Measurements from ENCODE around the gene DZIP1. TPM values are rescaled to one million over a fixed set of nuclear protein-coding genes. Genes with fewer than 3 reads are reported as not detected.

Gene DZIP1
- polyA plus RNA-seq, 1 experiment: 32.9 TPM

GRCh38 chr13:95636853-95637252, 7.7 kb downstream of the DZIP1 start:
- ChIA-PET CTCF (interaction anchor here (0.7 to 1.4 kb wide), 2 partner anchors 158 to 196 kb away, joined by 3 to 5 read pairs; no protein-coding TSS in a partner anchor), POLR2A (no interaction called here)
- no peak for DNase-seq (ENCODE audit: low read depth, low spot score)
- Histone ChIP-seq H3K27me3 (ENCODE audit: control insufficient read depth, insufficient read depth, low read length) (no peaks in the 10 kb centered on the region), H3K4me3 (ENCODE audit: low read depth, low read length) (no peak overlapping the region), H3K27ac (ENCODE audit: low read depth, low read length) (no peak overlapping the region), H3K9me3 (ENCODE audit: control insufficient read depth, insufficient read depth, low read length) (no peaks in the 10 kb centered on the region)
- no peak for TF ChIP-seq CTCF (IDR thresholded peaks at IDR 0.05; ENCODE audit: low read depth, low read length)

- H3K27ac ChIP-seq (ENCODE audit: low read depth, low read length): no peak overlapping the region
- no peak overlapping the region for H3K4me3 ChIP-seq (ENCODE audit: low read depth, low read length)
- H3K9me3 ChIP-seq (ENCODE audit: control insufficient read depth, insufficient read depth, low read length): 0 out of 2 replicates have a peak, but pooled peaks cover 3% of the 10 kb centered on the region
- no peaks in the 10 kb centered on the region for H3K27me3 ChIP-seq (ENCODE audit: control insufficient read depth, insufficient read depth, low read length)
- ChIA-PET POLR2A (no interaction called here), CTCF (interaction anchor here (0.6 kb wide), 1 partner anchor 203 kb away, joined by 3 read pairs; no protein-coding TSS in a partner anchor)
- DNase-seq (ENCODE audit: low read depth, low spot score): no peak
- no peak for TF ChIP-seq CTCF (IDR thresholded peaks at IDR 0.05; ENCODE audit: low read depth, low read length)
Observed at GRCh38 chr13:95630593-95630992, 13.9 kb downstream of the DZIP1 start.

GRCh38 chr13:95629071-95629470, 15.4 kb downstream of the DZIP1 start:
- POLR2A ChIA-PET: no interaction called here
- Histone ChIP-seq H3K4me3 (ENCODE audit: low read depth, low read length) (no peak overlapping the region), H3K9me3 (ENCODE audit: control insufficient read depth, insufficient read depth, low read length) (0 out of 2 replicates have a peak, but pooled peaks cover 3% of the 10 kb centered on the region), H3K27me3 (ENCODE audit: control insufficient read depth, insufficient read depth, low read length) (no peaks in the 10 kb centered on the region), H3K27ac (ENCODE audit: low read depth, low read length) (no peak overlapping the region)
- no peak for DNase-seq (ENCODE audit: low read depth, low spot score)
- CTCF ChIA-PET: interaction anchor here (10.1 kb wide), 1 partner anchor 205 kb away, joined by 266 read pairs; no protein-coding TSS in a partner anchor
- no peak for TF ChIP-seq CTCF (IDR thresholded peaks at IDR 0.05; ENCODE audit: low read depth, low read length)

- ChIA-PET CTCF (interaction anchor here (10.1 kb wide), 1 partner anchor 206 kb away, joined by 266 read pairs; no protein-coding TSS in a partner anchor), POLR2A (no interaction called here)
- no peak for DNase-seq (ENCODE audit: low read depth, low spot score)
- Histone ChIP-seq H3K9me3 (ENCODE audit: control insufficient read depth, insufficient read depth, low read length) (0 out of 2 replicates have a peak, but pooled peaks cover 3% of the 10 kb centered on the region), H3K27me3 (ENCODE audit: control insufficient read depth, insufficient read depth, low read length) (no peaks in the 10 kb centered on the region), H3K27ac (ENCODE audit: low read depth, low read length) (no peak overlapping the region), H3K4me3 (ENCODE audit: low read depth, low read length) (no peak overlapping the region)
- no peak for TF ChIP-seq CTCF (IDR thresholded peaks at IDR 0.05; ENCODE audit: low read depth, low read length)
Observed at GRCh38 chr13:95628488-95628887, 16.0 kb downstream of the DZIP1 start.

GRCh38 chr13:95627590-95627989, 16.9 kb downstream of the DZIP1 start:
- no peaks in the 10 kb centered on the region for H3K27me3 ChIP-seq (ENCODE audit: control insufficient read depth, insufficient read depth, low read length)
- no peak for TF ChIP-seq CTCF (IDR thresholded peaks at IDR 0.05; ENCODE audit: low read depth, low read length)
- H3K9me3 ChIP-seq (ENCODE audit: control insufficient read depth, insufficient read depth, low read length): 0 out of 2 replicates have a peak, but pooled peaks cover 3% of the 10 kb centered on the region
- ChIA-PET CTCF (interaction anchor here (1.2 to 10.1 kb wide), 3 partner anchors 8 to 207 kb away, joined by 3 to 266 read pairs (median 103); no protein-coding TSS in a partner anchor), POLR2A (interaction anchor here (1.0 to 2.1 kb wide), 2 partner anchors 14 to 17 kb away, joined by 3 to 6 read pairs; partner anchors contain the start of gene DZIP1)
- H3K4me3 ChIP-seq (ENCODE audit: low read depth, low read length): no peak overlapping the region
- H3K27ac ChIP-seq (ENCODE audit: low read depth, low read length): no peak overlapping the region
- no peak for DNase-seq (ENCODE audit: low read depth, low spot score)
